Neural progenitor cell (in vitro differentiated cells): ENCODE results near the gene ABCD2. TPM values are rescaled to one million over a fixed set of nuclear protein-coding genes. Genes with fewer than 3 reads are reported as not detected.

Source experiments
- DNase-seq: peaks from one replicate; pipeline ENCODE4 v3.0.0-alpha.2; 2016; ENCODE audit warnings: low spot score
- H2AFZ ChIP-seq: fragments of 200-600 bp; sonication (generic); replicated peaks from 2 replicates; pipeline ENCODE4 v1.6.1; 2016; ENCODE audit warnings: antibody characterized with exemption
- H3F3A ChIP-seq: fragments of 200-600 bp; sonication (generic); 2 replicates; pipeline ENCODE4 v1.6.1; 2016; ENCODE audit warnings: antibody characterized with exemption, low read depth
- H3K27ac ChIP-seq: fragments of 200-600 bp; sonication (generic); 2 replicates; pipeline ENCODE4 v1.5.1; 2016; ENCODE audit warnings: mild to moderate bottlenecking
- H3K27me3 ChIP-seq: fragments of 200-600 bp; sonication (generic); 2 replicates; pipeline ENCODE4 v1.6.1; 2016; ENCODE audit warnings: mild to moderate bottlenecking, moderate library complexity
- H3K36me3 ChIP-seq: fragments of 200-600 bp; sonication (generic); 2 replicates; pipeline ENCODE4 v1.5.1; 2016
- H3K4me1 ChIP-seq: fragments of 200-600 bp; sonication (generic); 2 replicates; pipeline ENCODE4 v1.6.1; 2016; ENCODE audit warnings: mixed run types
- H3K4me2 ChIP-seq: fragments of 200-600 bp; sonication (generic); 2 replicates; pipeline ENCODE4 v1.6.1; 2016
- H3K4me3 ChIP-seq: fragments of 200-600 bp; sonication (generic); 2 replicates; pipeline ENCODE4 v1.5.1; 2016
- H3K79me2 ChIP-seq: fragments of 200-600 bp; sonication (generic); 2 replicates; pipeline ENCODE4 v1.6.1; 2016; ENCODE audit warnings: low read depth
- H3K9ac ChIP-seq: fragments of 200-600 bp; sonication (generic); 2 replicates; pipeline ENCODE4 v1.6.1; 2016
- H3K9me3 ChIP-seq: fragments of 200-600 bp; sonication (generic); 2 replicates; pipeline ENCODE4 v1.5.1; 2016; ENCODE audit warnings: low read depth
- H4K20me1 ChIP-seq: fragments of 200-600 bp; sonication (generic); 2 replicates; pipeline ENCODE4 v1.6.1; 2016; ENCODE audit warnings: low read depth
- H3K27ac Mint-ChIP-seq: 3 replicates; pipeline ENCODE4 v1.8.0; 2021; ENCODE audit warnings: mixed read lengths
- H3K27me3 Mint-ChIP-seq: 2 replicates; pipeline ENCODE4 v1.8.0; 2022; ENCODE audit warnings: low read depth, mild to moderate bottlenecking, inconsistent platforms, moderate library complexity, mixed read lengths; ENCODE audit not compliant: insufficient read depth
- H3K36me3 Mint-ChIP-seq: 3 replicates; pipeline ENCODE4 v1.8.0; 2021; ENCODE audit warnings: mixed read lengths
- H3K4me1 Mint-ChIP-seq: 3 replicates; pipeline ENCODE4 v1.8.0; 2021; ENCODE audit warnings: mixed read lengths
- H3K4me3 Mint-ChIP-seq: 3 replicates; pipeline ENCODE4 v1.8.0; 2021; ENCODE audit warnings: mild to moderate bottlenecking, moderate library complexity, mixed read lengths
- H3K9me3 Mint-ChIP-seq: 3 replicates; pipeline ENCODE4 v1.8.0; 2020; ENCODE audit warnings: mixed read lengths
- CTCF ChIP-seq: fragments of 200-600 bp; sonication (generic); IDR thresholded peaks from 2 replicates; pipeline ENCODE4 v1.5.1; 2017; ENCODE audit warnings: antibody characterized with exemption, mild to moderate bottlenecking
- EZH2 ChIP-seq: fragments of 200-600 bp; sonication (generic); IDR thresholded peaks from 2 replicates; pipeline ENCODE4 v1.6.1; 2017; ENCODE audit warnings: antibody characterized with exemption, mild to moderate bottlenecking, moderate library complexity
- EZH2phosphoT487 ChIP-seq: fragments of 200-600 bp; sonication (generic); IDR thresholded peaks from 2 replicates; pipeline ENCODE4 v1.6.1; 2017; ENCODE audit warnings: antibody characterized with exemption
- total RNA-seq: library from RNA; depleted of rRNA; stranded (reverse); fragments of >200 nt; gene quantifications from 2 replicates; pipeline ENCODE4 v1.2.3, GENCODE V29; 2015; ENCODE audit warnings: low replicate concordance

The ABCD2 gene
- total RNA-seq, 1 donor from 2014 or later, result 0.04 TPM

DNA sequence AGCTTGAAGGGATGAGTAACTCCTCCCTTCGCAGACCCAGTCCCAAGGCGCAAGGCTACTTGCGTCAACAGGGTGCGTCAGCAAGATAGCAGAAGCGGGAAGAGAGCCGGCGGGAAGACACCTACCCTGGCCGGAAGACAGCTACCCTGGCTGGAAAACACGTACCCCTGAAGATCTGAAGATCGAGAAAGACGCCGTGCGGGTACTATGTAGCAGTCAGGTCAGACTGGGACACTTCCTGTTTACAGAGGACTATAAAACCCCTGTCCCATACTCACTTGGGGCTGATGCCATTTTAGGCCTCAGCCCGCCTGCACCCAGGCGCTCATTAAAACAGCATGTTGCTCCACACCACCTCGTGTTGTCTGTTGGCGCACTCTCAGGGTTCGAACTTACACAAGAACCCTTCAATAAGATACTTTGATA lies 80.9 kb downstream of the ABCD2 start:
- H3K9me3 Mint-ChIP-seq, result no peaks in the 10 kb centered on the region
- H3K9me3 ChIP-seq, result no peaks in the 10 kb centered on the region

GRCh38 chr12:39533951-39534350 lies 85.7 kb downstream of the ABCD2 start:
- no peak for DNase-seq
- Histone ChIP-seq H2AFZ (peak overlapping the region; percentile 26), H3K4me1 (no peaks in the 10 kb centered on the region), H3K9me3 (no peaks in the 10 kb centered on the region), H3K36me3 (no peaks in the 10 kb centered on the region), H3K27me3 (no peaks in the 10 kb centered on the region), H3K79me2 (no peaks in the 10 kb centered on the region), H3K9ac (no peak overlapping the region), H3F3A (no peaks in the 10 kb centered on the region), H3K4me3 (no peak overlapping the region), H3K4me2 (no peak overlapping the region), H4K20me1 (no peaks in the 10 kb centered on the region), H3K27ac (no peak overlapping the region)
- Mint-ChIP-seq H3K9me3 (peaks cover 2% of the 10 kb centered on the region), H3K27ac (no peak overlapping the region), H3K36me3 (no peaks in the 10 kb centered on the region), H3K4me3 (no peak overlapping the region), H3K27me3 (no peaks in the 10 kb centered on the region), H3K4me1 (no peaks in the 10 kb centered on the region)
- TF ChIP-seq EZH2phosphoT487 (no peak), CTCF (no peak), EZH2 (no peak)

More for the DNA sequence above, 80.9 kb downstream of the ABCD2 start:
- H3K27ac Mint-ChIP-seq, result no peak overlapping the region
- H3F3A ChIP-seq, result no peaks in the 10 kb centered on the region
- TF ChIP-seq CTCF (no peak), EZH2phosphoT487 (no peak), EZH2 (no peak)
- no peak overlapping the region for H3K4me3 Mint-ChIP-seq
- no peak overlapping the region for H3K27ac ChIP-seq
- no peak for DNase-seq
- no peaks in the 10 kb centered on the region for H3K36me3 ChIP-seq
- no peak overlapping the region for H3K4me3 ChIP-seq
- no peaks in the 10 kb centered on the region for H3K27me3 Mint-ChIP-seq
- H4K20me1 ChIP-seq, result no peaks in the 10 kb centered on the region
- peaks cover 6% of the 10 kb centered on the region for H3K4me1 Mint-ChIP-seq
- H3K9ac ChIP-seq, result no peak overlapping the region
- H3K4me2 ChIP-seq, result no peak overlapping the region
- H3K36me3 Mint-ChIP-seq, result no peaks in the 10 kb centered on the region
- no peak overlapping the region for H2AFZ ChIP-seq
- H3K79me2 ChIP-seq, result no peaks in the 10 kb centered on the region
- H3K27me3 ChIP-seq, result no peaks in the 10 kb centered on the region
- no peaks in the 10 kb centered on the region for H3K4me1 ChIP-seq

- H3K27ac ChIP-seq, result no peak overlapping the region
Observed at GRCh38 chr12:39532448-39532847, 87.2 kb downstream of the ABCD2 start.

More at GRCh38 chr12:39532448-39532847, 87.2 kb downstream of the ABCD2 start:
- H3F3A ChIP-seq, result no peaks in the 10 kb centered on the region
- no peak for DNase-seq
- no peaks in the 10 kb centered on the region for H3K4me1 Mint-ChIP-seq
- H3K79me2 ChIP-seq, result no peaks in the 10 kb centered on the region
- no peak overlapping the region for H3K4me2 ChIP-seq
- H3K4me3 ChIP-seq, result no peak overlapping the region
- no peaks in the 10 kb centered on the region for H3K36me3 ChIP-seq
- H3K4me3 Mint-ChIP-seq, result no peak overlapping the region
- no peaks in the 10 kb centered on the region for H3K36me3 Mint-ChIP-seq
- no peaks in the 10 kb centered on the region for H3K9me3 ChIP-seq
- no peaks in the 10 kb centered on the region for H3K4me1 ChIP-seq
- H3K27ac Mint-ChIP-seq, result no peak overlapping the region
- no peak overlapping the region for H2AFZ ChIP-seq
- no peak overlapping the region for H3K9ac ChIP-seq
- H3K27me3 ChIP-seq, result no peaks in the 10 kb centered on the region
- H3K27me3 Mint-ChIP-seq, result no peaks in the 10 kb centered on the region
- peaks cover 6% of the 10 kb centered on the region for H3K9me3 Mint-ChIP-seq
- TF ChIP-seq EZH2 (no peak), CTCF (no peak), EZH2phosphoT487 (no peak)
- no peaks in the 10 kb centered on the region for H4K20me1 ChIP-seq
